HG02973 (cell line): ENCODE data around the gene FYN.

Experiments
- ATAC-seq: cut with Tn5 transposase; IDR thresholded peaks from one replicate; pipeline ENCODE4 v1.9.1; 2021; ENCODE audit warnings: moderate library complexity; ENCODE audit not compliant: unreplicated experiment

FYN gene

GRCh38 chr6:111884068-111884467 lies 10.8 kb upstream of the FYN start:
- no peak for ATAC-seq

DNA sequence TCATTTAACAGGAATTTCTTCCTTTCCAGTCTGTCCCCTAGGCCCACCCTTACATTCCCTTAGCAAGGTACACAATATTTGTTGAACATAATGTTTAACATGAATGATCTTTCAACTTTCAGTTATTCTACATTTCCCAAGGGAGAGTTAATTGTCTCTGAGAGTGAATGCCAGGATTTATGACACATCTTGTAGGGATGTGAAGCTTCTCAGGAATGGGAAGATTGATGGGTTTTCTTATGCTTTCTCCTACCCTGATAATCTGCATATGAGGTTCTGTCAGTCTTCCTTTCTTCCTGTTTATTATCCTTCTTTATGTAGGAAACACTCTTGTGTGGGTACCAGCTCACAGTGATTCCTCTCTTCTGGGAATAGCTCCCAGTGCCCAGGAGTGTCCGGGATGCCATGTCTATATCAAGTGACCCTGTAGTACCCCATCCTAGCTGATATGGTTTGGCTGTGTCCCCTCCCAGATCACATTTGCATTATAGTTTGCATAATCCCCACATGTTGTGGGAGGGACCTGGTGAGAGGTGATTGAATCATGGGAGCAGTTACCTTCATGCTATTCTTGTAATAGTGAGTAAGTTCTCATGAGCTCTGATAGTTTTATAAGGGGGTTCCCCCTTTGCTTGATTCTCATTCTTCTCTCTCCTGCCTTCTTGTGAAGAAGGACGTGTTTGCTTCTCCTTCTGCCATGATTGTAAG lies 7.1 kb upstream of the FYN start:
- ATAC-seq: no peak

- no peak for ATAC-seq
Measured at GRCh38 chr6:111875741-111876140, 2.5 kb upstream of the FYN start.

- no peak for ATAC-seq
Measured at GRCh38 chr6:111874025-111874415, 768 bp upstream of the FYN start.

DNA sequence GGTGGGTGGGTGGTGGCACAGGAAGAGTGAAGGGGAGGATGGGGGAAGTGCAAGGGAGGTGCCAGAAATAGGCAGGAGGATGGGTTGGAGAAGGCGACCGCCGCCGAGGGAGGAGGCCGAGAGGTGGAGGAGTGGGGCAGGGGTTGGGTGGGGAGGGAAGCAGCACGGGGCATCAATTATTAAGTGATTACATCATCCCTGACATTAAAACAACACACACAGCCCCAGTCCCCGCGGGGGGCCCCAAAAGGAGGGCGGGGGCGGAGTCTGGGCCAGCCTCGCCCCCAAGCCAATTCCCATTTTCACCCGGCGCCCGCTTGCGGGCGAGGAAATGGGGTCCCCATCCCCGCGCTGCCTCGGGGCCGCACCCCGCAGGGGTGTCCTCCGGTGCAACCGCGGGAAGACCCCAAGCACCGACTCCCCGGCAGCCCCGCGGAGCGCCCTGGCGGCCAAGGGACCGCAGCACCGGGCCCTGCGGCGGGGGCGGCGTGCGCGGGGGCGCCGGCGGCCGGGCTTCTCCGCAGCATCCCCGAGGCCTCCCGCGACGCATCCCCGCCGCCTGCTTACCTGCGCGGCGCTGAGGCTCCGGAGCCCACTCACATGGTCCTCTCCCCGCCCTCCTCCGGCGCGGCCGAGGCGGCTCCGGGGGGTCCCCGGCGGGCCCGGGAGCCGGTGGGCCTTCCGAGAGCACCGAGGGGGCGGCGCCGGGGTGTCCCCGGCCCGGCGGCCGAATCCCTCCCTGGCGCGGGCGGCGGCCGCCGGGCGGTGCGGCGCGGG lies 663 bp downstream of the FYN start:
- peak; percentile 10 for ATAC-seq

GRCh38 chr6:111871725-111872400 lies 1.4 kb downstream of the FYN start:
- no peak for ATAC-seq

GRCh38 chr6:111871207-111871606 lies 2.0 kb downstream of the FYN start:
- no peak for ATAC-seq

GRCh38 chr6:111870742-111871064 lies 2.5 kb downstream of the FYN start:
- ATAC-seq: no peak

DNA sequence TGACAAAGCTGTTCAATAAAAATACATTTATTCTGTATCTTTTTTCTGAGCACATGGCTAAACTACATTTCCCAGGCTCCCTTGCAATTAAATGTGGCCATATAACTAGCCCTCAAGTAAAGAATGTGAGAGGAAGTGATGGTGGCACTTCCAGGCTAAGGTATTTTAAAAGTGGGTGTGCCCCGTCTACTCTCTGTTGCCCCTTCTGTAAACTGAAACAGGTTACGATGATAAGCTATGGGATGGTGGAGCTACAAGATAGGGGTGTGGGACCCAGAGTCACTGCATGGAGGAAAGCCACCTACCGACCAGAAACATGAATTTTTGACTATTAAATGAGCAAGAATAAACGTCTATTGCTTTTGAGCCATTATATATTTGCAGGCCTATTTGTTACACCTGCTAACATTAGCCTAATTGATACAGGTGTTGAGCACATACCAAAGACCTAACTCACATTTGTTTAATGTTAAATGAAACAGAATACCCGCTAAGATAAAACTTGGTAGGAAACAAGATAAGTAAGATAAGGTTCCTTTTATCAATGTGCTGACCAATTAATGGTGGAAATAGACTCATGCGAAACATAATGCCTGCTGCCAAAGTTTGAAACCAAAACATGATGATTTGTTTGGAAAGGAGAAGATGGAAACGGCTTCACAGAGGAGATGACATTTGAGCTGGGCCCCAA lies 3.1 kb downstream of the FYN start:
- no peak for ATAC-seq

GRCh38 chr6:111866857-111867256 lies 6.4 kb downstream of the FYN start:
- ATAC-seq: no peak

DNA sequence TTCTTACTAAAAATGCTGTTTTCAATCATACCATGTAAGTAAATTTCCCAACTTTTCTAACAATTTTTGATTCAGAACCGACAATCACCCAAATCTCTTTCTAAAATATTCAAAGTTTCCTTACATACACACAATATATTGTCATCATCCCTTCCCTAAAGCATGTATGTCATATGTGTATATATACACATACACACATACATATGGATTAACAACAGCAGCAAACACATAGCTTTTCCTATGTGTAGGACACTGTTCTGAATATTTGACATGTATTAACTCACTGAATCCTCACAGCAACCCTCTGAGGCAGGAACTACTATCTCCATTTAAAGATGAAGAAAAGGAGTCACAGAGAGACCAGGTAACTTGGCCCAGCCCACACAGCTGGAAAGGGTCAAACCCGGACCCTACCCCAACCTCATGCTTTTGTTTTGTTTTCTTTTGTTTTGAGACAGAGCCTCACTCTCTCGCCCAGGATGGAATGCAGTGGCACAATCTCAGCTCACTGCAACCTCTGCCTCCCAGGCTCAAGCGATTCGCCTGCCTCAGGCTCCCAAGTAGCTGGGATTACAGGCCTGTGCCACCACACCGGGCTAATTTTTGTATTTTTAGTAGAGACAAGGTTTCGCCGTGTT lies 7.2 kb downstream of the FYN start:
- no peak for ATAC-seq

- no peak for ATAC-seq
Measured at GRCh38 chr6:111865049-111865585, 8.1 kb downstream of the FYN start.

DNA sequence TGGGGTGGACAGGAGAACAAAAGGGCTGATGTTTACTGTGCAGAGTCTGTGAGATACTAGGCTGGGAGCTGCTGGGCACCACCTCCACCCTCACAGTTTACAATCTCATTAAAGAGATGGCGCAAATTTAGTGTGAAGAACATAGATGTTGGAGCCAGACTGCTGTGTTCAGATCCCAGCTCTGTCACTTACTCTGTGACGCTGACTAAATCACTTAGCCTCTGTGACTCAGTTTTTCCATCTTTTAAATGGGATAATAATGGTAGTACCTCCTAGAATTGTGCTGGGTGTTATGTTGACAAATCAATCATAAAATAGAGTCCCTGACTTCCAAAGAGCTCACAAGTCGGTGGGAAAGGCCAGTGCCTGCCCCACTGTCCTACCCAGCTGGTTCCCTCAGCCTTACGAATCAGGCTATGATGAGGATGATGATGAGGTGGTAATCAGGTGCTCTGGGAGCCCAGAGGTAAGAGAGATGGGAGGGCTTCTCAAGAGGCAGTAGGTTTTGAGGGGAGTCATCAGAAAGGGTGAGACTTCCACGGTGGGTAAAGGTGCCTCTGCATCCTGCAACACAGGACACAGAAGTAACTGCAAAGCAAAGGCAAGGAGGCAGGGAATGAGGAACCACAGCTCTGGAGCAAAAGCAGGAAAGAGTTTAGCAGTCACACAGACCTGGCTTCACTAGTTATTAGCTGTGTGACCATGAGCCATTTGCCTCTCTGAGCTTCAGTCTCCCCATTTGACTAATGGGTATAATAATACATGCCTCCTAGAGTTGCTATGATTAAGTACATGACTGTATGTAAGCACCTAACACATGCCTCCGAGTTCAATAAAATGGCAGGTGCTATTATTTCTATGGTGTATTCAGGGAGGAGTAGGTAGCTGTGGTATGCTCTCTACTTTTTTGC lies 8.9 kb downstream of the FYN start:
- no peak for ATAC-seq

- ATAC-seq: no peak
Measured at GRCh38 chr6:111862741-111863140, 10.5 kb downstream of the FYN start.

GRCh38 chr6:111862314-111862713 lies 10.9 kb downstream of the FYN start:
- ATAC-seq: no peak

DNA sequence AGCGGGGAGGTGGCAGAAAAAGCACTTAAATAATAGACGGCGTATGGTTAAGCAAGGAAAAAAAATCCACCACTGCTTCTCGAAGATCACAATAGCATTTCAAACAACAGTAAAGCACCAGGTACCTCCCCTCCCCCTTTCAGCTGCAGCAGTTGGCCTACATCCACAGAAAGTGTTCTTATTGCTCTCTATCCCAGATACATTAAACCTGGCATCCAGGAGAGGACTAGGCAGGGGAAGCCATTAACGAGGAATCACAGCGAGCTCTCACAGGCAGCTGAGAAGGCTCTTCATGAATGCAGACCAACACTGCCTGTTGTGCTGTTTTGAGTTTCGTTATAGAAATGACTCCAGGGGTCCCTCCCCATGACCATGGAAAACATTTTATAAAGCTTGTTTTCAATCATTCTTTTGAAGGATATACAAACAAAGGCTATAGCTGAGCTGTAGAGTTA lies 11.8 kb downstream of the FYN start:
- ATAC-seq: no peak

GRCh38 chr6:111858347-111858746 lies 14.9 kb downstream of the FYN start:
- no peak for ATAC-seq

GRCh38 chr6:111857674-111858337 lies 15.4 kb downstream of the FYN start:
- ATAC-seq: no peak

- no peak for ATAC-seq
Measured at GRCh38 chr6:111855753-111856152, 17.5 kb downstream of the FYN start.
